K562 (cell line): Measurements from ENCODE around the gene EPHB1. TPM values are rescaled to one million over a fixed set of nuclear protein-coding genes. Genes with fewer than 3 reads are reported as not detected.
A peak's percentile ranks its signal among the peaks of the same experiment; 100 is the strongest.

ENCODE experiments used
- ATAC-seq: fragments of 200-7000 bp; cut with Tn5 transposase; 3 replicates; pipeline ENCODE4 v1.9.1; 2020; ENCODE audit warnings: moderate library complexity
- BruUV-seq: library from RNA; stranded (reverse); fragments of 400-500 nt; replicated peaks from 2 replicates; lab custom pipeline; 2021; lab: Mats Ljungman, UMichigan
- CTCF ChIA-PET: fragments of 300-600 bp; formaldehyde crosslinking; extraction: SDS; loops from one replicate; lab custom pipeline; 2021; ENCODE audit warnings: low intra/inter-chr PET ratio; lab: Yijun Ruan, JAX
- POLR2A ChIA-PET: fragments of 300-600, 350-650 bp; sonication (Branson Sonifier 250); formaldehyde crosslinking; extraction: SDS; loops from one replicate; lab custom pipeline; 2021; ENCODE audit warnings: antibody characterized with exemption, inconsistent platforms; lab: Yijun Ruan, JAX
- DNase-seq, 4 experiments: peaks; one replicate each; pipeline versions ENCODE4 v3.0.0 to v3.0.0-alpha.2; 2011 to 2018; ENCODE audit warnings: low spot score in 3 of 4, mixed read lengths in 3 of 4; ENCODE audit errors: extremely low read depth in 1 of 4
- FAIRE-seq: peaks from 2 replicates; lab custom pipeline; 2011; peaks lifted over from hg19 to GRCh38; lab: Jason Lieb, UNC
- H2AFZ ChIP-seq: 2 replicates; pipeline ENCODE4 v1.6.0; 2011; ENCODE audit warnings: low read depth, low read length, control low read depth, inconsistent platforms
- H3K27ac ChIP-seq: fragments of 200-600 bp; 3 replicates; pipeline ENCODE4 v1.8.0; 2011; ENCODE audit warnings: low read depth, mild to moderate bottlenecking, control low read depth, inconsistent platforms, low read length, moderate library complexity, mixed read lengths; ENCODE audit errors: extremely low read depth
- H3K27me3 ChIP-seq, 2 experiments: fragments of 300-600 bp in 1 of 2; 2 replicates in 1 of 2; 3 replicates in 1 of 2; pipeline versions ENCODE4 v1.6.0 to v1.8.0; 2011; ENCODE audit warnings: inconsistent platforms in 2 of 2, low read length in 2 of 2, mild to moderate bottlenecking in 1 of 2, mixed read lengths in 1 of 2, moderate library complexity in 1 of 2; ENCODE audit not compliant: control insufficient read depth in 2 of 2, insufficient read depth in 2 of 2
- H3K36me3 ChIP-seq: fragments of 300-600 bp; 3 replicates; pipeline ENCODE4 v1.8.0; 2011; ENCODE audit warnings: mild to moderate bottlenecking, low read length, inconsistent platforms; ENCODE audit not compliant: control insufficient read depth, insufficient read depth
- H3K4me1 ChIP-seq, 2 experiments: fragments of 200-600 bp in 1 of 2; replicated peaks in 1 of 2; 2 replicates in 1 of 2; 3 replicates in 1 of 2; pipeline versions ENCODE4 v1.5.1 to v1.8.0; 2011; ENCODE audit warnings: inconsistent platforms in 2 of 2, low read length in 2 of 2, mild to moderate bottlenecking in 1 of 2, mixed read lengths in 1 of 2, moderate library complexity in 1 of 2; ENCODE audit not compliant: control insufficient read depth in 2 of 2, insufficient read depth in 2 of 2
- H3K4me2 ChIP-seq: 2 replicates; pipeline ENCODE4 v1.6.1; 2011; ENCODE audit warnings: low read length, control low read depth, inconsistent platforms, mixed read lengths; ENCODE audit not compliant: insufficient read depth
- H3K4me3 ChIP-seq: fragments of 200-600 bp; sonication (generic), shearing (Covaris generic); 2 replicates; pipeline ENCODE4 v1.5.1; 2016; ENCODE audit warnings: control low read depth, inconsistent platforms
- H3K79me2 ChIP-seq: fragments of 200-600 bp; 3 replicates; pipeline ENCODE4 v1.8.0; 2011; ENCODE audit warnings: low read length, inconsistent platforms; ENCODE audit not compliant: control insufficient read depth, insufficient read depth
- H3K9ac ChIP-seq, 2 experiments: 2 replicates each; pipeline versions ENCODE4 v1.6.0 to v1.6.1; 2011; ENCODE audit warnings: low read depth in 2 of 2, low read length in 2 of 2, control low read depth in 1 of 2, inconsistent platforms in 1 of 2, mild to moderate bottlenecking in 1 of 2, mixed read lengths in 1 of 2; ENCODE audit not compliant: insufficient read depth in 1 of 2
- H3K9me1 ChIP-seq: one replicate; pipeline ENCODE4 v1.6.0; 2011; ENCODE audit warnings: inconsistent platforms, mild to moderate bottlenecking, low read length, moderate library complexity; ENCODE audit not compliant: control insufficient read depth, insufficient read depth
- H3K9me3 ChIP-seq: replicated peaks from 2 replicates; pipeline ENCODE4 v1.5.1; 2011; ENCODE audit warnings: low read depth, low read length, inconsistent platforms; ENCODE audit not compliant: control insufficient read depth, insufficient read depth
- H4K20me1 ChIP-seq: replicated peaks from 2 replicates; pipeline ENCODE4 v1.6.1; 2011; ENCODE audit warnings: low read length, inconsistent platforms, mixed read lengths; ENCODE audit not compliant: control insufficient read depth, insufficient read depth
- ARID2 ChIP-seq: fragments of 450-650 bp; IDR thresholded peaks from 2 replicates; pipeline ENCODE4 v1.6.1; 2017; ENCODE audit warnings: antibody characterized with exemption, mild to moderate bottlenecking
- CTCF ChIP-seq, 3 experiments: IDR thresholded peaks in 2 of 3; conservative IDR thresholded peaks in 1 of 3; 2 replicates each; pipeline ENCODE4 v1.5.1; 2011 to 2012; ENCODE audit warnings: low read length in 3 of 3, mild to moderate bottlenecking in 3 of 3, control low read depth in 2 of 3, improper control_type of control experiment in 1 of 3, inconsistent platforms in 1 of 3, low read depth in 1 of 3, mixed read lengths in 1 of 3, moderate library complexity in 1 of 3; ENCODE audit not compliant: insufficient read depth in 2 of 3
- WGBS: fragments of 100-300 bp; shearing (Covaris generic); methylation state at CpG from one replicate; pipeline ENCODE4 v1.1.6; 2016; ENCODE audit warnings: low coverage, mixed read lengths; ENCODE audit not compliant: insufficient coverage; ENCODE audit errors: missing lambda C conversion rate; 5-methylcytosine and 5-hydroxymethylcytosine counted together
- in situ Hi-C: fragments of 300-500 bp; cut with MboI; formaldehyde crosslinking; loops from 4 replicates; pipeline ENCODE4 v1.15.0; 2018; ENCODE audit warnings: inconsistent platforms, mixed read lengths
- intact Hi-C: fragments of 100-400 bp; cut with micrococcal nuclease; formaldehyde crosslinking; loops from 2 replicates; pipeline ENCODE4 v1.14.2; 2022
- polyA plus RNA-seq, 8 experiments: library from polyadenylated mRNA; depleted of rRNA in 4 of 8; stranded (reverse) in 5 of 8; unstranded in 3 of 8; fragments of >200 nt; fragmentation: Nextera tagmentation in 2 of 8; fragmentation: Illumina TruSeq in 1 of 8; extraction: Ambion mirVana in 2 of 8; extraction: Trizol in 1 of 8; gene quantifications; 2 replicates each; pipeline versions ENCODE4 v1.2.1 to v1.2.3, GENCODE V29; 2011 to 2014; ENCODE audit warnings: inconsistent platforms in 1 of 8, missing spikeins in 1 of 8
- total RNA-seq, 7 experiments: library from RNA; depleted of rRNA in 6 of 7; stranded (reverse); fragments of >200 nt in 6 of 7; fragmentation: Illumina TruSeq in 2 of 7; extraction: Trizol in 2 of 7; gene quantifications; 2 replicates each; pipeline versions ENCODE4 v1.2.1 to v1.2.3, GENCODE V29; 2011 to 2021; ENCODE audit warnings: low replicate concordance in 1 of 7

The EPHB1 gene
- total and polyA plus RNA-seq, 9 of the 15 experiments (the other 6 are each of a cell fraction or from before 2014, with no cell fraction given), result 0.29 TPM; not detected in 8

DNA sequence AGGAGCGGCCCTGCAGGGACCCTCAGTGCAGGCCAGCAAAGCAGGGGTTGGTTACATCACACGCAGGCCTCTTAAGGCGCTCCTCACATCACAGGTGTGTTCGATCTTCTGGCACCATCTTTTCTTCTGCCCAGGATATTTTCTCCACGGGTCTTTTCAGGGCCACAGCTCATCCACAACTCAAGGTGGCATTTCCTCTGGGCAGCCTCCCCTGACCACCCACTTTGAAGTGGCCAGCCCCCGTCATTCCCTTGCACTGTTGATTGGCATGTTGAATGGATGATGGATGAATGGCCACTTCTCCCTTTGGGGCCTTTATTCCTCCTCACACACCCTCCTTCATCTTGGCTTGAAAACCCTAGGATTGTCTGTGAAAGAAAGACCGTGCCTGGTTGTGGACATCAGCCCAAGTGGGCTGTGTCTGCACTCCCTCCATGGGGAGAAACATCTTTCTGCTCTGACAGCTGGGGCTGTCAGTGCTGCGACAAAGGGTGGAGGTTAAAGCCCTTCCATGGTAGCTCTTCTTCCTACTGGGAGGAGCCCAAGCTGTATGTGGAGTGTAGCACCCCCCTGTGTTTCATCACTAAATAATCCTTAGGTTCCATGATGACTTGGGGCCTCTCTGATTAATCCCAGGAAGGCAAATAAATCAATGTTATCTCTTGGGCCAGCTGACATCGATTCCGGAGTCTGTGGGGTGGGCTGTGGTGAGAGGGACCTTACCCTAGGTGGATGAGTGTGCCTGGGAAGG lies 102.5 kb downstream of the EPHB1 start:
- POLR2A ChIA-PET, result interaction anchor here (1.8 kb wide), 1 partner anchor 19 kb away, joined by 3 read pairs; no protein-coding TSS in a partner anchor
- 0 out of 6 replicates have a peak, but pooled peaks of 1 of the 3 experiments have one; percentile 14 for TF ChIP-seq CTCF (IDR thresholded peaks at IDR 0.05 in 2 of 3, conservative IDR thresholded peaks at IDR 0.05 in 1 of 3; ENCODE audit: insufficient read depth in 2 of 3, low read depth in 1 of 3, low read length in 3 of 3)
- TF ChIP-seq ARID2, result no peak
- TF ChIP-seq, all 486 proteins: peak for 1
- no peaks in the 10 kb centered on the region for H3K79me2 ChIP-seq
- H3K27ac ChIP-seq, result no peak overlapping the region
- FAIRE-seq (no peak), ATAC-seq (no peak), DNase-seq (no peak)
- intact Hi-C loops (no loop called here), in situ Hi-C loops (no loop called here)
- H3K9me3 ChIP-seq, result no peaks in the 10 kb centered on the region
- no peaks in the 10 kb centered on the region for H3K4me1 ChIP-seq
- WGBS, result 0% methylated on average over 5 of the region's 10 CpGs
- no peak overlapping the region for H3K4me2 ChIP-seq
- no peak overlapping the region for H3K9ac ChIP-seq
- H4K20me1 ChIP-seq, result no peaks in the 10 kb centered on the region
- H3K9me1 ChIP-seq, result no peaks in the 10 kb centered on the region
- H3K4me3 ChIP-seq, result no peak overlapping the region
- no peaks in the 10 kb centered on the region for H3K36me3 ChIP-seq
- no TSS peak for BruUV-seq
- H2AFZ ChIP-seq, result no peak overlapping the region
- H3K27me3 ChIP-seq, result no peaks in the 10 kb centered on the region; a peak in 1 of 5 replicates
- CTCF ChIA-PET, result no interaction called here
